ENCODE data around the gene MTUS2.

DNA sequence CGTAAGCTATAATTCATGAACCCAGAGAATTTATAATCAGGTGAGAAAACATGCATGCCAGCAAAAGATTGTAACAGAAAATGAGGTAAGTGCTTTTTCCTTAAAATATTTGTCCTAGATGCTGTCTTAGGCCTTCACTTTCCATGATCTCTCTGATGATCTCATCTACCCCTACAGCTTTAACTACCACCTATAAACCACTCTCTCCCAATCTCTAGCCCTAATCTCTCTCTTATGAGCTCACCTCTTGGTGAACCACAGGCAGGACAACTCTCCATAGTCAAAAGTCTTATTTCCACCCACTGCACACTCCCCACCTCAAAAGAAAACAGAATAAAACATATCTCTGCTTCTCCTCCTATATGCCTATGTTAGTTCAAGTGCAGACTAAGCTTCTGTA lies 638.3 kb downstream of the MTUS2 start:
- TF ChIP-seq, protein P1, sequence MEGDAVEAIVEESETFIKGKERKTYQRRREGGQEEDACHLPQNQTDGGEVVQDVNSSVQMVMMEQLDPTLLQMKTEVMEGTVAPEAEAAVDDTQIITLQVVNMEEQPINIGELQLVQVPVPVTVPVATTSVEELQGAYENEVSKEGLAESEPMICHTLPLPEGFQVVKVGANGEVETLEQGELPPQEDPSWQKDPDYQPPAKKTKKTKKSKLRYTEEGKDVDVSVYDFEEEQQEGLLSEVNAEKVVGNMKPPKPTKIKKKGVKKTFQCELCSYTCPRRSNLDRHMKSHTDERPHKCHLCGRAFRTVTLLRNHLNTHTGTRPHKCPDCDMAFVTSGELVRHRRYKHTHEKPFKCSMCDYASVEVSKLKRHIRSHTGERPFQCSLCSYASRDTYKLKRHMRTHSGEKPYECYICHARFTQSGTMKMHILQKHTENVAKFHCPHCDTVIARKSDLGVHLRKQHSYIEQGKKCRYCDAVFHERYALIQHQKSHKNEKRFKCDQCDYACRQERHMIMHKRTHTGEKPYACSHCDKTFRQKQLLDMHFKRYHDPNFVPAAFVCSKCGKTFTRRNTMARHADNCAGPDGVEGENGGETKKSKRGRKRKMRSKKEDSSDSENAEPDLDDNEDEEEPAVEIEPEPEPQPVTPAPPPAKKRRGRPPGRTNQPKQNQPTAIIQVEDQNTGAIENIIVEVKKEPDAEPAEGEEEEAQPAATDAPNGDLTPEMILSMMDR (IDR thresholded peaks at IDR 0.05) = no peak
- TF ChIP-seq POLR2A (IDR thresholded peaks at IDR 0.05) = no peak
